GM23338 (cell line): ENCODE data around the gene PCA3. TPM values are rescaled to one million over a fixed set of nuclear protein-coding genes. Genes with fewer than 3 reads are reported as not detected.

Source experiments
- ATAC-seq: fragments of 200-7000 bp; cut with Tn5 transposase; 3 replicates; pipeline ENCODE4 v1.9.1; 2020
- DNase-seq: peaks from one replicate; pipeline ENCODE4 v3.0.0-alpha.2; 2015; ENCODE audit warnings: low spot score
- H2AFZ ChIP-seq: fragments of 200-600 bp; sonication (generic); 2 replicates; pipeline ENCODE4 v1.8.0; 2016; ENCODE audit warnings: antibody characterized with exemption, mild to moderate bottlenecking, moderate library complexity
- H3F3A ChIP-seq: fragments of 200-600 bp; sonication (generic); replicated peaks from 2 replicates; pipeline ENCODE4 v1.8.0; 2017; ENCODE audit warnings: antibody characterized with exemption, mixed run types, low read depth
- H3K27ac ChIP-seq: fragments of 200-600 bp; sonication (generic); 2 replicates; pipeline ENCODE4 v1.6.1; 2016; ENCODE audit warnings: low read depth
- H3K27me3 ChIP-seq: fragments of 200-600 bp; sonication (generic); 2 replicates; pipeline ENCODE4 v1.8.0; 2016; ENCODE audit warnings: mild to moderate bottlenecking, mixed run types, moderate library complexity; ENCODE audit not compliant: insufficient read depth
- H3K36me3 ChIP-seq: fragments of 200-600 bp; sonication (generic); 2 replicates; pipeline ENCODE4 v1.8.0; 2016; ENCODE audit warnings: mild to moderate bottlenecking; ENCODE audit not compliant: insufficient read depth
- H3K4me1 ChIP-seq: fragments of 200-600 bp; sonication (generic); 2 replicates; pipeline ENCODE4 v1.8.0; 2016; ENCODE audit warnings: mild to moderate bottlenecking, moderate library complexity; ENCODE audit not compliant: insufficient read depth
- H3K4me2 ChIP-seq: fragments of 200-600 bp; sonication (generic); 2 replicates; pipeline ENCODE4 v1.7.1; 2017; ENCODE audit warnings: mixed run types
- H3K4me3 ChIP-seq: fragments of 200-600 bp; sonication (generic); 2 replicates; pipeline ENCODE4 v1.6.1; 2016; ENCODE audit warnings: mixed run types
- H3K79me2 ChIP-seq: fragments of 200-600 bp; sonication (generic); replicated peaks from 2 replicates; pipeline ENCODE4 v1.8.0; 2017; ENCODE audit warnings: mild to moderate bottlenecking; ENCODE audit not compliant: insufficient read depth
- H3K9me2 ChIP-seq: fragments of 200-600 bp; sonication (generic); 2 replicates; pipeline ENCODE4 v1.8.0; 2017; ENCODE audit not compliant: insufficient read depth
- H4K20me1 ChIP-seq: fragments of 200-600 bp; sonication (generic); replicated peaks from 2 replicates; pipeline ENCODE4 v1.8.0; 2017; ENCODE audit warnings: mild to moderate bottlenecking; ENCODE audit not compliant: insufficient read depth
- H3K27ac Mint-ChIP-seq: 2 replicates; pipeline ENCODE4 v1.8.0; 2020; ENCODE audit warnings: inconsistent platforms, mild to moderate bottlenecking, moderate library complexity, mixed read lengths
- H3K27me3 Mint-ChIP-seq: 3 replicates; pipeline ENCODE4 v1.8.0; 2022; ENCODE audit warnings: low read depth, mild to moderate bottlenecking, moderate library complexity, mixed read lengths, inconsistent platforms; ENCODE audit not compliant: insufficient read depth, poor library complexity
- H3K36me3 Mint-ChIP-seq: 3 replicates; pipeline ENCODE4 v1.8.0; 2021; ENCODE audit warnings: low read depth, mild to moderate bottlenecking, inconsistent platforms, moderate library complexity, mixed read lengths
- H3K4me1 Mint-ChIP-seq: 3 replicates; pipeline ENCODE4 v1.8.0; 2020; ENCODE audit warnings: mild to moderate bottlenecking, inconsistent platforms, mixed read lengths
- H3K4me3 Mint-ChIP-seq: 3 replicates; pipeline ENCODE4 v1.8.0; 2021; ENCODE audit warnings: moderate library complexity, mild to moderate bottlenecking, inconsistent platforms, mixed read lengths
- H3K9me3 Mint-ChIP-seq: 3 replicates; pipeline ENCODE4 v1.8.0; 2020; ENCODE audit warnings: moderate library complexity, mild to moderate bottlenecking, inconsistent platforms, mixed read lengths
- CREB1 ChIP-seq: fragments of 250-450 bp; sonication (Bioruptor Pico); IDR thresholded peaks from 2 replicates; pipeline ENCODE4 v1.5.0; 2020; ENCODE audit warnings: low read depth, mild to moderate bottlenecking, moderate library complexity
- ETS1 ChIP-seq: IDR thresholded peaks from 2 replicates; pipeline ENCODE4 v1.6.1; 2016; ENCODE audit warnings: antibody characterized with exemption
- EZH2 ChIP-seq: fragments of 200-600 bp; sonication (generic); IDR thresholded peaks from one replicate; pipeline ENCODE4 v1.8.0; 2017; ENCODE audit warnings: antibody characterized with exemption, mild to moderate bottlenecking, low read depth; ENCODE audit not compliant: unreplicated experiment
- EZH2phosphoT487 ChIP-seq: fragments of 200-600 bp; sonication (generic); IDR thresholded peaks from one replicate; pipeline ENCODE4 v1.8.1; 2018; ENCODE audit warnings: antibody characterized with exemption; ENCODE audit not compliant: unreplicated experiment
- POLR2AphosphoS5 ChIP-seq: IDR thresholded peaks from 2 replicates; pipeline ENCODE4 v1.6.1; 2016; ENCODE audit warnings: antibody characterized with exemption, low read depth
- STAT1 ChIP-seq: IDR thresholded peaks from one replicate; pipeline ENCODE4 v1.6.1; 2016; ENCODE audit warnings: antibody characterized with exemption; ENCODE audit not compliant: unreplicated experiment
- ZNF114 ChIP-seq: fragments of 250-450 bp; sonication (Bioruptor Pico); IDR thresholded peaks from 2 replicates; pipeline ENCODE4 v1.5.0; 2020; ENCODE audit warnings: mild to moderate bottlenecking, moderate library complexity
- ZNF331 ChIP-seq: fragments of 250-450 bp; sonication (Bioruptor Pico); IDR thresholded peaks from 2 replicates; pipeline ENCODE4 v1.5.0; 2020; ENCODE audit warnings: low read depth, mild to moderate bottlenecking, moderate library complexity
- polyA plus RNA-seq: library from polyadenylated mRNA; unstranded; fragments of >200 nt; fragmentation: Nextera tagmentation; extraction: Ambion mirVana; gene quantifications from 2 replicates; pipeline ENCODE4 v1.2.1, GENCODE V29; 2016
- total RNA-seq: library from RNA; depleted of rRNA; stranded (reverse); fragments of >200 nt; shearing (Covaris generic); gene quantifications from 2 replicates; pipeline ENCODE4 v1.2.3, GENCODE V29; 2014
- TF ChIP-seq, protein P1 (sequence below): IDR thresholded peaks from one replicate; pipeline ENCODE4 v1.6.1; 2018; ENCODE audit warnings: antibody characterized with exemption; ENCODE audit not compliant: unreplicated experiment
- TF ChIP-seq, protein P2 (sequence below), 2 experiments: fragments of 200-600 bp in 1 of 2; sonication (generic) in 1 of 2; conservative IDR thresholded peaks; 2 replicates each; pipeline versions ENCODE4 v1.5.1 to v1.6.1; 2016 to 2017; ENCODE audit warnings: antibody characterized with exemption in 2 of 2, low read depth in 2 of 2, mild to moderate bottlenecking in 2 of 2, moderate library complexity in 1 of 2

The PCA3 gene
- total and polyA plus RNA-seq, 2 experiments from 2014 or later: 0.28 to 0.76 TPM

DNA sequence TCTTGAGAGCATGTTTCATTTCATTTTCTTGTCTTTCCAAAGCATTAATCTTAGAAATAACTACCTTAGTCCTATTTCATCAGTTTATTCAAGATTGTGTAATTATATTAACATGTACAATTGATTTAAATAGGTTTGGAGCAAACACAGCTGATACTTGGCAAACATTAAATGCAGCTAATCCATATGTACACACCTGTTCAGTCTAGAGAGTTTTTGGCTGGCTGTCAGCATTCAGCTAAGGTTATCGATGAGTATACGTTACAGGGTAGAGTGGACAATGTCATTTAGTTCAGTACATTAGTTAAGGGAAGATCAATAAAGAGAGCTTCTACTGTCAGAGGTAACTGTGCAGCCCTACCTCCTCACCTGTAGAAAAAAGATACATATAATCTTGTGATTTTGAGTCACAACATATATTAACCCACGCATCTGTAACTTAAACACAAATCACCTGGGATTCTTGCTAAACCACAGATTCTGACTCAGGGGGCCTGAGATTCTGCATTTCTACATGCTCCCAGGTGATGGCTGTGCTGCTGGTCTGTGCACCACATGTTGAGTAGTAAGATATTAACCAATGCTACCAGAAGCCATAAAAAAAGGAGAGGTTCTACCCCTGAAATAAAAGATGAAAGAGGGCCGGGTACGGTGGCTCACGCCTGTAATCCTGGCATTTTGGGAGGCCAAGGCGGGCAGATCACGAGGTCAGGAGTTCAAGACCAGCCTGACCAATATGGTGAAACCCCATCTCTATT lies 34.1 kb upstream of the PCA3 start:
- Histone ChIP-seq H3K27me3 (no peaks in the 10 kb centered on the region), H3K4me1 (no peaks in the 10 kb centered on the region), H3K27ac (no peak overlapping the region), H4K20me1 (no peaks in the 10 kb centered on the region), H3K79me2 (no peaks in the 10 kb centered on the region), H3K4me3 (no peak overlapping the region), H3F3A (no peaks in the 10 kb centered on the region), H3K36me3 (no peaks in the 10 kb centered on the region), H3K9me2 (no peaks in the 10 kb centered on the region), H3K4me2 (no peak overlapping the region), H2AFZ (no peak overlapping the region)
- peaks cover 6% of the 10 kb centered on the region for H3K27me3 Mint-ChIP-seq
- no peak for DNase-seq
- H3K27ac Mint-ChIP-seq: no peak overlapping the region
- no peaks in the 10 kb centered on the region for H3K36me3 Mint-ChIP-seq
- H3K4me3 Mint-ChIP-seq: no peak overlapping the region
- TF ChIP-seq EZH2 (no peak), CREB1 (CRISPR knock-in tag) (no peak), ZNF114 (CRISPR knock-in tag) (no peak), ZNF331 (CRISPR knock-in tag) (no peak), POLR2AphosphoS5 (no peak), EZH2phosphoT487 (no peak), ETS1 (no peak), STAT1 (no peak)
- TF ChIP-seq, protein P1, sequence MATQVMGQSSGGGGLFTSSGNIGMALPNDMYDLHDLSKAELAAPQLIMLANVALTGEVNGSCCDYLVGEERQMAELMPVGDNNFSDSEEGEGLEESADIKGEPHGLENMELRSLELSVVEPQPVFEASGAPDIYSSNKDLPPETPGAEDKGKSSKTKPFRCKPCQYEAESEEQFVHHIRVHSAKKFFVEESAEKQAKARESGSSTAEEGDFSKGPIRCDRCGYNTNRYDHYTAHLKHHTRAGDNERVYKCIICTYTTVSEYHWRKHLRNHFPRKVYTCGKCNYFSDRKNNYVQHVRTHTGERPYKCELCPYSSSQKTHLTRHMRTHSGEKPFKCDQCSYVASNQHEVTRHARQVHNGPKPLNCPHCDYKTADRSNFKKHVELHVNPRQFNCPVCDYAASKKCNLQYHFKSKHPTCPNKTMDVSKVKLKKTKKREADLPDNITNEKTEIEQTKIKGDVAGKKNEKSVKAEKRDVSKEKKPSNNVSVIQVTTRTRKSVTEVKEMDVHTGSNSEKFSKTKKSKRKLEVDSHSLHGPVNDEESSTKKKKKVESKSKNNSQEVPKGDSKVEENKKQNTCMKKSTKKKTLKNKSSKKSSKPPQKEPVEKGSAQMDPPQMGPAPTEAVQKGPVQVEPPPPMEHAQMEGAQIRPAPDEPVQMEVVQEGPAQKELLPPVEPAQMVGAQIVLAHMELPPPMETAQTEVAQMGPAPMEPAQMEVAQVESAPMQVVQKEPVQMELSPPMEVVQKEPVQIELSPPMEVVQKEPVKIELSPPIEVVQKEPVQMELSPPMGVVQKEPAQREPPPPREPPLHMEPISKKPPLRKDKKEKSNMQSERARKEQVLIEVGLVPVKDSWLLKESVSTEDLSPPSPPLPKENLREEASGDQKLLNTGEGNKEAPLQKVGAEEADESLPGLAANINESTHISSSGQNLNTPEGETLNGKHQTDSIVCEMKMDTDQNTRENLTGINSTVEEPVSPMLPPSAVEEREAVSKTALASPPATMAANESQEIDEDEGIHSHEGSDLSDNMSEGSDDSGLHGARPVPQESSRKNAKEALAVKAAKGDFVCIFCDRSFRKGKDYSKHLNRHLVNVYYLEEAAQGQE: no peak
- TF ChIP-seq, protein P2, sequence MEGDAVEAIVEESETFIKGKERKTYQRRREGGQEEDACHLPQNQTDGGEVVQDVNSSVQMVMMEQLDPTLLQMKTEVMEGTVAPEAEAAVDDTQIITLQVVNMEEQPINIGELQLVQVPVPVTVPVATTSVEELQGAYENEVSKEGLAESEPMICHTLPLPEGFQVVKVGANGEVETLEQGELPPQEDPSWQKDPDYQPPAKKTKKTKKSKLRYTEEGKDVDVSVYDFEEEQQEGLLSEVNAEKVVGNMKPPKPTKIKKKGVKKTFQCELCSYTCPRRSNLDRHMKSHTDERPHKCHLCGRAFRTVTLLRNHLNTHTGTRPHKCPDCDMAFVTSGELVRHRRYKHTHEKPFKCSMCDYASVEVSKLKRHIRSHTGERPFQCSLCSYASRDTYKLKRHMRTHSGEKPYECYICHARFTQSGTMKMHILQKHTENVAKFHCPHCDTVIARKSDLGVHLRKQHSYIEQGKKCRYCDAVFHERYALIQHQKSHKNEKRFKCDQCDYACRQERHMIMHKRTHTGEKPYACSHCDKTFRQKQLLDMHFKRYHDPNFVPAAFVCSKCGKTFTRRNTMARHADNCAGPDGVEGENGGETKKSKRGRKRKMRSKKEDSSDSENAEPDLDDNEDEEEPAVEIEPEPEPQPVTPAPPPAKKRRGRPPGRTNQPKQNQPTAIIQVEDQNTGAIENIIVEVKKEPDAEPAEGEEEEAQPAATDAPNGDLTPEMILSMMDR (conservative IDR thresholded peaks at IDR 0.05; ENCODE audit: low read depth in 2 of 2): no peak
- H3K4me1 Mint-ChIP-seq: no peaks in the 10 kb centered on the region
- no peak for ATAC-seq
- H3K9me3 Mint-ChIP-seq: no peaks in the 10 kb centered on the region
